HG03025 (cell line): ENCODE results near the gene SLBP.
"Not testable (repeated sequence)": the region's sequence is repeated elsewhere in the genome, so short reads cannot be mapped to it uniquely, and the experiment has no call there.

Experiments
- ATAC-seq: cut with Tn5 transposase; IDR thresholded peaks from one replicate; pipeline ENCODE4 v1.9.1; 2021; ENCODE audit warnings: mild to moderate bottlenecking, moderate library complexity; ENCODE audit not compliant: unreplicated experiment, low FRiP score

SLBP gene

GRCh38 chr4:1683261-1683735, 28.8 kb downstream of the SLBP start:
- no peak for ATAC-seq

DNA sequence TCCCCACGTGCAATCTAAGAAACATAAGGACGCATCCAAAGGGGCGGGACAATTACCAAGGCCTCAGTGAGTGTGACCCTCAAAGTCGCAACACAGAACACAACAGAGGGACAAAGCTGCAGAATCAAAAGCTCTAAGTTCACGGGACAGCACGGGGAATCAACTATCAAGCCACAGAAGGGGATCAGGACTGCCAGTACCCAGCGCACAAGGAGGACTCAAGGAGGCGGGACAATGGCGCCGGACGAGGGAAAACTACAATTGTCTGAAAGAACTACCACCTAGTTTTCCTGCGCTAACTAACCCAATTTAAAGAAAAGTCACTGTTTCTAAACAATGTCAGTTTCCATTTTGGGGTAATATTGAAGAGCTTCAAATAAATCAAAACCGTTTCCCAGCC, 29.3 kb downstream of the SLBP start:
- no peak for ATAC-seq

DNA sequence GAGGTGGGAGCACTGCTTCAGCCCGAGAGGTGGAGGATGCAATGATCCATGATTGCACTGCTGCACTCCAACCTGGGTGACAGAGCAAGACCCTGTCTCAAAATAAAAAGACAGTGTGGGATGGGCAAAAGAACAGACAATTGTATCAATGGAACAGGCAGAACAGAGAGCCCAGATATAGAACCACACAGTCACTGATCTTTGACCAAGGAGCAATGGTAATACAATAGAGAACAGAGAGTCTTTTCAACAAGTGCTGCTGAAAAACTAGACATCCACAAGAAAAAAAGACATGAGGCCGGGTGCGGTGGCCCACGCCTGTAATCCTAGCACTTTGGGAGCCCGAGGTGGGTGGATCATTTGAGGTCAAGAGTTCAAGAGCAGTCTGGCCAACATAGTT, 33.9 kb downstream of the SLBP start:
- ATAC-seq = no peak

- no peak for ATAC-seq
Observed at GRCh38 chr4:1676605-1677525, 35.3 kb downstream of the SLBP start.

- ATAC-seq = no peak
Observed at GRCh38 chr4:1675802-1676137, 36.3 kb downstream of the SLBP start.

DNA sequence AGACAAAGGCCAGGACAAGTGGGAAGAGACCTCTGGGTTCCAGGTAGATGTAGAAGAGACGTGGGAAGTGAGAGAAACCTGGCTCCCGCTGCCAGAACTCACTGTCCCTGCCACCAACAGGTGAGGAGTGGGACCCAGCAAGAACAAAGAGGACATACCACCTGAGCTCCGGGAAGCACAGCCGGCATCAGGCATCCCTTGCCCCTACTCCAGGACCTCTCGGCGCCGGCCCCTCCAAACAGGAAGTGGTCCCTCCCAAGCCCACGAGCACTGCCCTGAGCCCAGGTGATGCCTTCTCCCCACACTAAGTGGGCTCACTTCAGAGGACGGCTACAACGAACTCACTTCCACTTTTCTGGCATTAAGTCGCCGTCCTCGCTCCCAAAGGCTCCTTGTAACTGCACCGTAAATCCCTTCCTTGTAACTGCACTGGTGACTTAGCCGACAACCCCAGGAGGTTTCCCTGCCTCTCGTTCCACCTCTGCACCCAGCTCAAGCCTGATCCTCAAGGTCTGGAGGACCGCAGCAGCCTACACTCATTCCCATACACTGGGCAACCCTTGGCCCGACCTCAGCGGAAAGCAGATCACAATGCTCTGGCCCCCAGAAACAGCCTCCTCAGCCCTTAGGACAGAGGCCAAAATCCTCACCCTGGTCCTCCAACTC, 36.9 kb downstream of the SLBP start:
- no peak for ATAC-seq

DNA sequence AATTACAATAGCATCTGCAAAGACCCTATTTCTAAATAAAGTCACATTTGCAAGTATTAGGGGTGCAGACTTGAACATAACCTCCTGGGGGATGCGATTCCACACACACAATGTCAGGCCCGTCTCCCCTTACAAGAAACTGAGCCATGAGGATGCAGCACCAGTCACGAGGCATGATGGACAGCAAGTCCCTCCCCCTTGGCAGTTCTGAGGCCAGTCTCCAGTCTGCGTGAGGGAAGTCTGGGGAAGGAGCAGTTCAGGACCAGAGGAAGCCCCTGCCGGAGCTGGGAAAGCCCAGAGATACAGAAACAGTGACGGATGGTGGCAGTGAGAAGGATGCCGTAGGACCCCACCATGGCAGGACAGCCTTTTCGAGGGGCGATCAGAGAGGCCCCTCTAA, 37.4 kb downstream of the SLBP start:
- ATAC-seq = no peak

- no peak for ATAC-seq
Observed at GRCh38 chr4:1673671-1674070, 38.4 kb downstream of the SLBP start.

DNA sequence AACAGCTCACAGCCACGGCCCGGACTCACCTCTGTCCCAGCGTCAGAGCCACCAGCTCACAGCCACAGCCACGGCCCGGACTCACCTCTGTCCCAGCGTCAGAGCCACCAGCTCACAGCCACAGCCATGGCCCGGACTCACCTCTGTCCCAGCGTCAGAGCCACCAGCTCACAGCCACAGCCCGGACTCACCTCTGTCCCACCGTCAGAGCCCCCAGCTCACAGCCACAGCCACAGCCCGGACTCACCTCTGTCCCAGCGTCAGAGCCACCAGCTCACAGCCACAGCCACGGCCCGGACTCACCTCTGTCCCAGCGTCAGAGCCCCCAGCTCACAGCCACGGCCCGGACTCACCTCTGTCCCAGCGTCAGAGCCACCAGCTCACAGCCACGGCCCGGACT, 41.1 kb downstream of the SLBP start:
- not testable (repeated sequence) for ATAC-seq

GRCh38 chr4:1670279-1670678, 41.8 kb downstream of the SLBP start:
- no peak for ATAC-seq

DNA sequence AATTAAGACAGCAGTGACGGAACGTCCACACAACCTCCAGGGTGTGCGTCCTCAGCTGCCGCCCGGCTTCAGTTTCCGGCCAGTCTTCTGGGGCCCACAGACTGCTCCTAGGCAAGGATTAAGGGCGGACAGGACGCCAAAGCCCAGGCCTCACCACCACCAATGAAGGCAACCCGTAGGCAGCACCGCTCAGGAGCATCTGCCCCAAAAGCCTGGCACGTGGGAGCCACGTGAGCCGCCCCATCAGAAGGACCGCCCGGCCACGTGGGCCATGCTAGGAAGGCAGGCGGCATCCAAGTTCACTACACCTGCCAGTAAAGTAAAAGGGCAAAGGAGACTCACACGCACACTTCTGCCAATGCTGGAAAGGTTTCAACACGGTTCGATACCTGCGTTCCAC, 42.3 kb downstream of the SLBP start:
- no peak for ATAC-seq

DNA sequence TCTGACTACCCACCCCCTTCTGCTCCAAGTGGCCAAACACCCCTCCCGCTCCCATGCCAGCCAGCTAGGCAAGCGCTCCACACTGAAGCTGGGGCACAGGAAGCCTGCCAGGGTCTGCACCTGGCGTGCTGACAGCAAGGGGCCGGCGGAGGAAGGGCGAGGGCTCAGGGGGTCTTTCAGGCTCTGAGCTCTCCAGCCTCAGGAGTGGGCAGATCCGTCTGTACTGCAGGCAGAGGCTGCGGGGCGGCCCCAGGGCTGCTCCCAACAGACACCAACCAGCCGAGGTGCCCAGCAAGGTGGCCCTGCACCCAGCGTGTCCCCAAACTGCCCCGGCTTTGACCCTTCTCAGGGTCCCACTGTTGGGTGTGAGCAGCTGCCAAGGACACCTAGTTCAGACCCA, 42.8 kb downstream of the SLBP start:
- ATAC-seq = no peak

- no peak for ATAC-seq
Observed at GRCh38 chr4:1668488-1668840, 43.7 kb downstream of the SLBP start.

- ATAC-seq = no peak
Observed at GRCh38 chr4:1667273-1667672, 44.8 kb downstream of the SLBP start.

DNA sequence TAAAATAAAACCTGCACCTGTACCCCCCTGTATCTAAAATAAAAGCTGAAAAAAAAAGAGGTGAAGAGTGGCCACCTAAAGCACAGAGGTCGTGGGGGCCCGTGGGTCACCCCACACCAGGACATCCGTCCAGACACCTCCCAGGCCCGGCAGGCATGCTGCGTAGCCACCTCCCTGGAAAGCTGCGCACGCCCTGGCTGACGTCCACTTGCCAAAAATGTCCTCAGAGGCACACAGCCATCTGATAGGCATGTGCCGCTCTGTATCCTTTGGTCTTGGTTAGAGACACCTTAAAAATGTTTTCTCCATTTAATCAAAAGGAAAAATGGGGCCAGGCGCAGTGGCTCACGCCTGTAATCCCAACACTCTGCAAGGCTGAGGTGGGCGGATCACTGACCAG, 45.7 kb downstream of the SLBP start:
- ATAC-seq = no peak

- no peak for ATAC-seq
Observed at GRCh38 chr4:1664141-1664540, 48.0 kb downstream of the SLBP start.

GRCh38 chr4:1663549-1663948, 48.6 kb downstream of the SLBP start:
- no peak for ATAC-seq

DNA sequence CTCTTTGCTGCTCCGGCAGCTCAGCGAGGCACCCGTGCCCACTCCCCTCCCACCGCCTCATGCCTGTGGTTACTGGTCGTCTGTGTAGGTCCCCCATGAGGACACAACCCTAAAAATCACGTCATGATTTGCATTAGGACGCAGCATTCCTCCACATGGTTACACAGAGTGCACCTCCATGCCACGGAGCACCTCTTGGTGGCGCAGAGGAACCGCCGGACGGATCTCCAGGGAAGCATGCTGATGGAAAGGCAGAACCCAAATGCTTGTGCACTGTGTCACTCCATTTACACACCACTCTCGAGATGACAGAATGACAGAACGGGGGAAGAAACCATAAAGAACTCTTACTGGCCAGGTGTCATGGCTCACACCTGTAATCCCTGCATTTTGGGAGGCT, 50.4 kb downstream of the SLBP start:
- ATAC-seq = no peak

DNA sequence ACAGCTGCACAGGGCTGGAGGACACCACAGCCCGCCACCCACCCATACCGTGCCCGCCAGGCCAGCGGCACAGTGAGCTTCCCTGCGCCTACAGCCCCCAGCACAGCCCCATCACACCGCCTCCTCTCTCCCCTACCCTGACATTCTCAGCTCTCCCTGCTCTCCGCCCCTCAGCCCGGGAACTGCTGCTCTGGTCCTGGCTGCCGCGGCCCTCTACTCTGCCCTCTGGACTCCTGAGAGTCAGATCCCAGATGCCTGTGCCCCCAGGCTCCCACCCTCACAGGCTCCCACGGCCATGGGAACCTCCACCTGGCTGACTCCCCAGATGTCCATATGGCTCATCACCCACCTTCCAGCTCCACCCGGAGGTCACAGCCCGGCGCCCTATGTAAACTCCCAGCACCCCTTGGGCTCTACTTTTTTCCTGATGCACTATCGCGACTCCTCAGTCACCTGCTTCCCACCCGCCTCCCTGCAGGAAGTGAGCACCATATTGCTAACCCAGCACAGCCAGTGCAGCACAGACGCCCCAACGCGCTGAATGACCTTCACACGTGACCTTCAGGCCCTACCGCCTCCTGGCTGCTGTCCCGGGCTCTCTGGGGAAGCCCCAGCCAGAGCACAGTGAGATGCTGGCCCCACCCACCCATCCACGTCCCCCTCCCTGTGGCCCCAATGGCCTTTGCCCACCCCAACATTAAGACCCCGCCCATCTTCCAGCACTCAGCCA, 51.0 kb downstream of the SLBP start:
- no peak for ATAC-seq

DNA sequence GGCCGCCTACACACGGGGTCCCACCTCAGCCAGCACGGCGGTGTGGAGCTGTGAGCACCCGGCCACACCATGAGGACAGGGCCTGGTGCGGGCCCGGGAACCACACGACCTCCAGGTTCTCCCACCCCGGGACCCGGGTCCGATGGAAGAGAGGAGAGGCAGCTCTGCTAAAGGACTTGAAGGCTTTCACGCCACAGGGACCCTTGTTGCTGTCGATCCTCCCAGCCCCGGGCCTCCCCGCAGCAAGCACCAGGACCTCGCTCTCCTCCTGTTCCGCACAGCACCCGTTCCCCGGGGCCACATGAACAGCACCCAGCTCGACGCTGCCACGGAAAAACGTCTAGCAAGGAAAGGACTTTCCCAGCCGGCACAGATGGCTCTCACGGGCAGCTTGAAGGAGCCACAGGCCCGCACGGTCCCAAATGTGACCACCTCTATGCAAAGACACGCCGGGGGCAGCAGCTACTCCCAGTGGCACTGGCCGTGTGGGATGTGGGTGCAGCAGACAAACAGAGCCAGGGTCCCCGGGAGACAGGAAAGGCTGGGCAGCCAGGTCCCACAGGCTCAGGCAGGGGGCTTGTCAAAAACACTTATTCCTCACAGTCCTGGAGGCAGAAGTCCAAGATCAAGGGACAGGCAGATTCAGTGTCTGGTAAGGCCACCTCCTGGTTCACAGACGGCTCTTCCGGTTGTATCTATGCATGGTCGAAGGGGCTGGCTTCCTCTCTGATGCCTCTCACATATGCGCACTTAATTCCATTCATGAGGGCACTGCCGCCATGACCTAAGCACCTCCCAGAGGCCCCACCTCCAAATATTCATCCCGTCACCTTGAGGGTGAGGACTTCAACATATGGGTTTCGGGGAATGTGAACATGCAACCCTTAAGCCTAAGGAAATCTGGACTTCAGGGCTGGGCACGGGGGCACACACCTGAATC, 52.7 kb downstream of the SLBP start:
- no peak for ATAC-seq
